HepG2 (cell line): Measurements from ENCODE around the gene GDAP1L1. TPM values are rescaled to one million over a fixed set of nuclear protein-coding genes. Genes with fewer than 3 reads are reported as not detected.
A peak's percentile ranks its signal among the peaks of the same experiment; 100 is the strongest.

Experiments
- ATAC-seq: fragments of 200-7000 bp; cut with Tn5 transposase; 3 replicates; pipeline ENCODE4 v1.9.1; 2020; ENCODE audit warnings: mild to moderate bottlenecking, moderate library complexity
- BruUV-seq: library from RNA; stranded (reverse); fragments of 400-500 nt; replicated peaks from 2 replicates; lab custom pipeline; 2021; lab: Mats Ljungman, UMichigan
- CTCF ChIA-PET: fragments of 300-600 bp; formaldehyde crosslinking; extraction: SDS; loops from one replicate; lab custom pipeline; 2021; ENCODE audit warnings: low total read pairs, inconsistent platforms, low intra/inter-chr PET ratio; lab: Yijun Ruan, JAX
- POLR2A ChIA-PET: fragments of 350-600 bp; sonication (Branson Sonifier 250); formaldehyde crosslinking; loops from one replicate; lab custom pipeline; 2020; ENCODE audit warnings: antibody characterized with exemption, inconsistent platforms; lab: Yijun Ruan, JAX
- DNase-seq: peaks from one replicate; pipeline ENCODE4 v3.0.0-alpha.2; 2015; ENCODE audit warnings: low spot score
- FAIRE-seq: peaks from 3 replicates; lab custom pipeline; 2011; peaks lifted over from hg19 to GRCh38; lab: Jason Lieb, UNC
- H2AFZ ChIP-seq: one replicate; pipeline ENCODE4 v1.6.1; 2011; ENCODE audit warnings: low read length, inconsistent platforms
- H3K27ac ChIP-seq: fragments of 300-600 bp; 3 replicates; pipeline ENCODE4 v1.8.0; 2011; ENCODE audit warnings: mixed run types, mild to moderate bottlenecking, mixed read lengths, low read length, inconsistent platforms; ENCODE audit not compliant: insufficient read depth; ENCODE audit errors: extremely low read length
- H3K27me3 ChIP-seq, 2 experiments: fragments of 200-600 bp in 1 of 2; 2 replicates in 1 of 2; 3 replicates in 1 of 2; pipeline versions ENCODE4 v1.6.0 to v1.8.0; 2011; ENCODE audit warnings: low read length in 2 of 2, mild to moderate bottlenecking in 2 of 2, moderate library complexity in 2 of 2, inconsistent platforms in 1 of 2; ENCODE audit not compliant: insufficient read depth in 2 of 2, control insufficient read depth in 1 of 2
- H3K36me3 ChIP-seq, 2 experiments: fragments of 200-600 bp in 1 of 2; replicated peaks in 1 of 2; 2 replicates in 1 of 2; 3 replicates in 1 of 2; pipeline versions ENCODE4 v1.5.1 to v1.8.0; 2011; ENCODE audit warnings: low read length in 2 of 2, inconsistent platforms in 1 of 2; ENCODE audit not compliant: insufficient read depth in 2 of 2, control insufficient read depth in 1 of 2
- H3K4me1 ChIP-seq: 2 replicates; pipeline ENCODE4 v1.5.1; 2012; ENCODE audit warnings: low read length, inconsistent platforms; ENCODE audit not compliant: insufficient read depth
- H3K4me2 ChIP-seq: 2 replicates; pipeline ENCODE4 v1.6.0; 2011; ENCODE audit warnings: low read depth, low read length, inconsistent platforms
- H3K4me3 ChIP-seq, 3 experiments: fragments of 200-600 bp in 1 of 3; sonication (generic), shearing (Covaris generic) in 1 of 3; replicated peaks in 1 of 3; 2 replicates each; pipeline ENCODE4 v1.5.1; 2011 to 2016; ENCODE audit warnings: low read length in 3 of 3, inconsistent platforms in 2 of 3, low read depth in 2 of 3, mild to moderate bottlenecking in 2 of 3, control low read depth in 1 of 3, mixed read lengths in 1 of 3; ENCODE audit not compliant: insufficient read depth in 1 of 3
- H3K79me2 ChIP-seq: one replicate; pipeline ENCODE4 v1.6.1; 2011; ENCODE audit warnings: low read length, inconsistent platforms; ENCODE audit not compliant: insufficient read depth
- H3K9ac ChIP-seq: 2 replicates; pipeline ENCODE4 v1.6.0; 2011; ENCODE audit warnings: mild to moderate bottlenecking, low read depth, low read length, inconsistent platforms; ENCODE audit not compliant: insufficient read depth
- H3K9me3 ChIP-seq: 2 replicates; pipeline ENCODE4 v1.5.1; 2012; ENCODE audit warnings: mild to moderate bottlenecking, low read length
- H4K20me1 ChIP-seq: 2 replicates; pipeline ENCODE4 v1.6.0; 2011; ENCODE audit warnings: inconsistent platforms, mild to moderate bottlenecking, low read length, moderate library complexity; ENCODE audit not compliant: insufficient read depth
- RELA ChIP-seq: sonication (generic); formaldehyde crosslinking; IDR thresholded peaks from 2 replicates; pipeline ENCODE4 v1.4.0; 2020; ENCODE audit warnings: missing genetic modification reagents
- RORA ChIP-seq: sonication (generic); formaldehyde crosslinking; IDR thresholded peaks from 2 replicates; pipeline ENCODE4 v1.5.0; 2020; ENCODE audit warnings: mild to moderate bottlenecking, missing genetic modification reagents, moderate library complexity
- RXRA ChIP-seq: sonication (generic); formaldehyde crosslinking; IDR thresholded peaks from 2 replicates; pipeline ENCODE4 v1.5.1; 2020; ENCODE audit warnings: missing genetic modification reagents
- SRY ChIP-seq: sonication (generic); formaldehyde crosslinking; IDR thresholded peaks from 2 replicates; pipeline ENCODE4 v1.8.0; 2022; ENCODE audit warnings: mild to moderate bottlenecking, missing genetic modification reagents
- ZBTB3 ChIP-seq: sonication (generic); formaldehyde crosslinking; IDR thresholded peaks from 2 replicates; pipeline ENCODE4 v1.4.0; 2020; ENCODE audit warnings: low read depth, mild to moderate bottlenecking, moderate library complexity, missing genetic modification reagents, borderline replicate concordance
- ZFP82 ChIP-seq: sonication (generic); formaldehyde crosslinking; IDR thresholded peaks from 2 replicates; pipeline ENCODE4 v1.5.1; 2020; ENCODE audit warnings: mild to moderate bottlenecking, missing genetic modification reagents, borderline replicate concordance
- ZNF12 ChIP-seq: sonication (generic); formaldehyde crosslinking; IDR thresholded peaks from 2 replicates; pipeline ENCODE4 v1.5.0; 2020; ENCODE audit warnings: missing genetic modification reagents
- ZNF235 ChIP-seq: sonication (generic); formaldehyde crosslinking; IDR thresholded peaks from 2 replicates; pipeline ENCODE4 v1.8.1; 2023; ENCODE audit warnings: mild to moderate bottlenecking, missing genetic modification reagents, borderline replicate concordance
- ZNF446 ChIP-seq: sonication (generic); formaldehyde crosslinking; IDR thresholded peaks from 2 replicates; pipeline ENCODE4 v1.5.0; 2020; ENCODE audit warnings: mild to moderate bottlenecking, missing genetic modification reagents
- ZNF468 ChIP-seq: sonication (generic); formaldehyde crosslinking; IDR thresholded peaks from 2 replicates; pipeline ENCODE4 v1.8.0; 2022; ENCODE audit warnings: mild to moderate bottlenecking, moderate library complexity, missing genetic modification reagents
- ZNF670 ChIP-seq: sonication (generic); formaldehyde crosslinking; IDR thresholded peaks from 2 replicates; pipeline ENCODE4 v1.8.0; 2022; ENCODE audit warnings: mild to moderate bottlenecking, missing genetic modification reagents, borderline replicate concordance
- ZZZ3 ChIP-seq: sonication (generic); formaldehyde crosslinking; IDR thresholded peaks from 2 replicates; pipeline ENCODE4 v1.4.0; 2020; ENCODE audit warnings: missing genetic modification reagents, mild to moderate bottlenecking, borderline replicate concordance
- WGBS: methylation state at CpG from one replicate; pipeline ENCODE4 v1.1.6; 2017; ENCODE audit warnings: low lambda C conversion rate; 5-methylcytosine and 5-hydroxymethylcytosine counted together
- in situ Hi-C: cut with HindIII; loops from 2 replicates; pipeline ENCODE4 v1.10.0; 2017; ENCODE audit warnings: low pct_unique_long_range_greater_than_20kb; ENCODE audit not compliant: extremely low pct_ligation_motif_present
- intact Hi-C: fragments of 100-400 bp; cut with micrococcal nuclease; formaldehyde crosslinking; loops from one replicate; pipeline ENCODE4 v1.10.0; 2022; ENCODE audit not compliant: unreplicated experiment
- polyA plus RNA-seq, 8 experiments: library from polyadenylated mRNA; depleted of rRNA in 3 of 8; stranded (reverse) in 7 of 8; unstranded in 1 of 8; fragments of >200 nt; fragmentation: Illumina TruSeq in 4 of 8; extraction: Trizol in 4 of 8; gene quantifications; 2 replicates each; pipeline versions ENCODE4 v1.2.1 to v1.2.3, GENCODE V29; 2011 to 2016; ENCODE audit warnings: low read depth in 4 of 8, missing spikeins in 1 of 8, mixed read lengths in 1 of 8; ENCODE audit not compliant: insufficient read depth in 1 of 8
- total RNA-seq, 5 experiments: library from RNA; depleted of rRNA; stranded (reverse); fragments of >200 nt; fragmentation: Illumina TruSeq; extraction: Trizol; gene quantifications; 2 replicates each; pipeline ENCODE4 v1.2.3, GENCODE V29; 2016; ENCODE audit warnings: low read depth in 1 of 5
- TF ChIP-seq, protein P1 (sequence below): sonication (generic); formaldehyde crosslinking; IDR thresholded peaks from 2 replicates; pipeline ENCODE4 v1.4.0; 2020; ENCODE audit warnings: missing genetic modification reagents
- TF ChIP-seq, protein P2 (sequence below): IDR thresholded peaks from 2 replicates; pipeline ENCODE4 v1.6.1; 2012; ENCODE audit warnings: low read depth, low read length, improper control_type of control experiment
- TF ChIP-seq, protein P3 (sequence below): IDR thresholded peaks from 2 replicates; pipeline ENCODE4 v1.6.1; 2016

Gene GDAP1L1
- total and polyA plus RNA-seq, 2 of the 13 experiments (the other 11 are each of a cell fraction or from before 2014, with no cell fraction given) = 0.04 TPM; not detected in 1

DNA sequence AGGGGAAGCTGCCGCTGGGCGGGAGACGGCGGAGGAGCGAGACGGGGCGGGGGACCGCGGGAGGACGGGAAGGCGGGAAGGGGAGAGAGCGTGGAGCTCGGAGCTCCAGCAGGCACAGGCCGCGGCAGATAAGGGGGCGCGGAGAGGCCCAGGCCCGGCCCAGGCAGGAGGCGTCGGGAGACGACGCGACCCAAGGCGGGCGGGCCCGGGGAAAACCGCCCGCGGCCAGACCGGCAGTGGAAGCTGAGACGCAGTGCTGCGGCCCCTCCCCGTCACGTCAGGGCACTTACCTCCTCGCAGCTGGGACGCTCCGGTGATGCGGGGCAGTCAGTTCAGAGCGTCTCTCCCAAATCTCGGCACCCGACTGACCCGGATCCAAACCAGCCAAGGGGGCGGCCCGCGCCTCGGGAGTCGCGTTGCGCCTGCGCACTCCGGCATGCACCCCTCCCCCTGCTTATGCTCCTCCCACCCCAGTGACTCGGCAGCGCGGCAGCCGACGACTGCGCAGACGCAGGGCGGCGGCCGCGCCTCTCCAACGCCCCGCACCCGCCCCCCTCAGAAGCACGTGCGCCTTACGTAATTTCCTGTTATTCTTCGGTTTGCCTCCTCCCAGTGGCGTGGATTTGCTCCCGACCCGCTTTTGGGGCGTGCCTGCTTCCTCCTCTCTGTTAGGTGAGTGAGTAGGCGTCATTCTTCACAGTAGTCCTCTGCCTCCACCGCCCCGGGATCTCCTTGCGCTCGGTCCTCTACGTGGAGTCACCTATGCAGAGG, 36.5 kb upstream of the GDAP1L1 start, which contains the start of gene OSER1 (continued):
- TF ChIP-seq ZNF468 (CRISPR knock-in tag) = peak; percentile 88; the same call in 1 of the 2 replicates
- TF ChIP-seq, protein P1, sequence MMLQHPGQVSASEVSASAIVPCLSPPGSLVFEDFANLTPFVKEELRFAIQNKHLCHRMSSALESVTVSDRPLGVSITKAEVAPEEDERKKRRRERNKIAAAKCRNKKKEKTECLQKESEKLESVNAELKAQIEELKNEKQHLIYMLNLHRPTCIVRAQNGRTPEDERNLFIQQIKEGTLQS = peak; percentile 44

DNA sequence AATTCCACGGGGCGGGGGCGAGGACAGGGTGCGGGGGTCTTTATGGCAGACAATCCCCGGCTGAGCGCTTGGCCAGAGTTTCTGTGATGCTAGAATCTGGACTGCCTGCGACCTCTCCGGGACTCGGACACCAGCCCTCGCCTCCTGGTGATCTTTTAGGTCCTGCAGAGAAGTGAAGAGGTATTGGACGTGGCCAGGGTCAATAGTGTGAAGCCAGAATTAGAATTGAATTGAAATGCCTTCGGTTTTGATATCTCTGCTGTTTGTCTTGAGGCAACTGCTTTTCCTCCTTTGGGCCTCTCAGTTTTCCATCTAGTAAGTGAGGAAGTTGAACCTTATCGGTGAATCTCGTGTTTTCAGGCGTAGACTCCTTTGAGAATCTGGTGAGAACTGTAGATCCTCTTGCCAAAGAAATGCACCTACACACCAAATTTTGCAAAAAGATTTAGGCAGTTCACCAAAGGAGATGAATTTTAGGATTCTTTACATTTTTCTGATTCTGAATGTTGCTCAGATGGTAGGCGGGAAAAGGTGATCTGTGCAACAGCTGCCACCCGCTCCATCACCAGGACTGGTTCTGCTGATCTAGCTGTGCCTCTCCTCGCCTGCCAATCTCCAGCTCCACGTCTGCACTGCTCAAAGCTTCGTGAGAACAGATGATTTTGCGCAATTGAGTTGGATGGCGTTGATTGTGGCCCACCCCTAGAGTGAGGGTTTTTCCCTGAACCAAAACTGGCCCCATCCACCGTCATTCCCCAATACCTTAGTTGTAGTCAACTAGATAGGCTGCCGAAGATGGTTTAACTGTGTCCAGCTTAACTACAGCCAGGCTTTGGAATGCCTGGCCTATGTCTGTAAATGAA, 35.7 kb upstream of the GDAP1L1 start:
- TSS peak; percentile 93 for BruUV-seq
- POLR2A ChIA-PET = interaction anchor here (0.8 to 1.4 kb wide), 10 partner anchors 13 to 310 kb away, joined by 3 to 6 read pairs (median 4); partner anchors contain the start of genes FITM2 and TTPAL
- peak overlapping the region; percentile 75 for H3K9ac ChIP-seq
- peaks cover 51% of the 10 kb centered on the region for H3K4me1 ChIP-seq
- H2AFZ ChIP-seq = peak overlapping the region; percentile 2
- ATAC-seq = peak; percentile 41
- no peaks in the 10 kb centered on the region; a peak in 1 of 5 replicates for H3K27me3 ChIP-seq
- H3K36me3 ChIP-seq = no peaks in the 10 kb centered on the region
- CTCF ChIA-PET = no interaction called here
- WGBS = under 1% methylated on average over 24 of the region's 24 CpGs
- in situ Hi-C loops = no loop called here
- peaks cover 40% of the 10 kb centered on the region for H4K20me1 ChIP-seq
- H3K79me2 ChIP-seq = peaks cover 50% of the 10 kb centered on the region
- peak overlapping the region; percentile 81 to 96 (median 82) for H3K4me3 ChIP-seq
- DNase-seq = no peak
- H3K9me3 ChIP-seq = no peaks in the 10 kb centered on the region
- FAIRE-seq = peak; percentile 18
- H3K27ac ChIP-seq = peak overlapping the region; percentile 87
- intact Hi-C loops = loop anchor here (1.0 to 10.0 kb wide), 3 partner anchors 144 to 673 kb away; partner anchors contain the start of genes HNF4A and YWHAB
- H3K4me2 ChIP-seq = peak overlapping the region; percentile 85
- TF ChIP-seq RELA (CRISPR knock-in tag) (no peak), SRY (no peak; the same call in 1 of the 2 replicates), ZFP82 (CRISPR knock-in tag) (no peak), RORA (CRISPR knock-in tag) (no peak), ZBTB3 (CRISPR knock-in tag) (no peak; the same call in 1 of the 2 replicates), ZNF235 (no peak), ZNF446 (no peak), RXRA (CRISPR knock-in tag) (no peak), ZNF670 (CRISPR knock-in tag) (no peak), ZNF468 (CRISPR knock-in tag) (no peak; the same call in 1 of the 2 replicates), ZZZ3 (CRISPR knock-in tag) (no peak; the same call in 1 of the 2 replicates), ZNF12 (0 out of 2 replicates have a peak, but pooled peaks have one; percentile 34)
- TF ChIP-seq, protein P2, sequence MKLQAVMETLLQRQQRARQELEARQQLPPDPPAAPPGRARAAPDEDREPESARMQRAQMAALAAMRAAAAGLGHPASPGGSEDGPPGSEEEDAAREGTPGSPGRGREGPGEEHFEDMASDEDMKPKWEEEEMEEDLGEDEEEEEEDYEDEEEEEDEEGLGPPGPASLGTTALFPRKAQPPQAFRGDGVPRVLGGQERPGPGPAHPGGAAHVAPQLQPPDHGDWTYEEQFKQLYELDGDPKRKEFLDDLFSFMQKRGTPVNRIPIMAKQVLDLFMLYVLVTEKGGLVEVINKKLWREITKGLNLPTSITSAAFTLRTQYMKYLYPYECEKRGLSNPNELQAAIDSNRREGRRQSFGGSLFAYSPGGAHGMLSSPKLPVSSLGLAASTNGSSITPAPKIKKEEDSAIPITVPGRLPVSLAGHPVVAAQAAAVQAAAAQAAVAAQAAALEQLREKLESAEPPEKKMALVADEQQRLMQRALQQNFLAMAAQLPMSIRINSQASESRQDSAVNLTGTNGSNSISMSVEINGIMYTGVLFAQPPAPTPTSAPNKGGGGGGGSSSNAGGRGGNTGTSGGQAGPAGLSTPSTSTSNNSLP = no peak; the same call in 1 of the 2 replicates
- TF ChIP-seq, protein P3, sequence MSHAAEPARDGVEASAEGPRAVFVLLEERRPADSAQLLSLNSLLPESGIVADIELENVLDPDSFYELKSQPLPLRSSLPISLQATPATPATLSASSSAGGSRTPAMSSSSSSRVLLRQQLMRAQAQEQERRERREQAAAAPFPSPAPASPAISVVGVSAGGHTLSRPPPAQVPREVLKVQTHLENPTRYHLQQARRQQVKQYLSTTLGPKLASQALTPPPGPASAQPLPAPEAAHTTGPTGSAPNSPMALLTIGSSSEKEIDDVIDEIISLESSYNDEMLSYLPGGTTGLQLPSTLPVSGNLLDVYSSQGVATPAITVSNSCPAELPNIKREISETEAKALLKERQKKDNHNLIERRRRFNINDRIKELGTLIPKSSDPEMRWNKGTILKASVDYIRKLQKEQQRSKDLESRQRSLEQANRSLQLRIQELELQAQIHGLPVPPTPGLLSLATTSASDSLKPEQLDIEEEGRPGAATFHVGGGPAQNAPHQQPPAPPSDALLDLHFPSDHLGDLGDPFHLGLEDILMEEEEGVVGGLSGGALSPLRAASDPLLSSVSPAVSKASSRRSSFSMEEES = no peak
